Activated CD4-positive, alpha-beta T cell treated with anti-CD3 and anti-CD28 coated beads, Interleukin-2, amount 10 ng/mL, durations not matched to agents 24 days and 14 days (primary cell): ENCODE data around the gene FANCG. TPM values are rescaled to one million over a fixed set of nuclear protein-coding genes. Genes with fewer than 3 reads are reported as not detected.

ENCODE experiments used
- DNase-seq: peaks from one replicate; pipeline ENCODE4 v3.0.0; 2022
- H3K27ac Mint-ChIP-seq: one replicate; pipeline ENCODE4 v1.8.0; 2022; ENCODE audit warnings: mild to moderate bottlenecking, mixed read lengths
- H3K27me3 Mint-ChIP-seq: one replicate; pipeline ENCODE4 v1.8.0; 2022; ENCODE audit warnings: mixed read lengths
- H3K36me3 Mint-ChIP-seq: one replicate; pipeline ENCODE4 v1.8.0; 2022; ENCODE audit warnings: low read depth, mild to moderate bottlenecking, mixed read lengths
- H3K4me1 Mint-ChIP-seq: one replicate; pipeline ENCODE4 v1.8.0; 2021; ENCODE audit warnings: mixed read lengths
- H3K4me3 Mint-ChIP-seq: one replicate; pipeline ENCODE4 v1.8.0; 2022; ENCODE audit warnings: mild to moderate bottlenecking, moderate library complexity, mixed read lengths
- H3K9me3 Mint-ChIP-seq: one replicate; pipeline ENCODE4 v1.8.0; 2021; ENCODE audit warnings: mixed read lengths
- intact Hi-C: fragments of 100-400 bp; cut with micrococcal nuclease; formaldehyde crosslinking; loops from one replicate; pipeline ENCODE4 v1.15.1; 2023
- total RNA-seq: library from RNA; stranded (reverse); gene quantifications from 2 replicates; pipeline ENCODE4 v1.2.3, GENCODE V29; 2022

The FANCG gene
- total RNA-seq, 1 donor from 2014 or later = 114 TPM

- intact Hi-C loops = no loop called here
- H3K9me3 Mint-ChIP-seq = no peaks in the 10 kb centered on the region
- no peak overlapping the region for H3K27ac Mint-ChIP-seq
- DNase-seq = no peak
- H3K27me3 Mint-ChIP-seq = no peaks in the 10 kb centered on the region
- H3K4me1 Mint-ChIP-seq = peaks cover 27% of the 10 kb centered on the region
- H3K4me3 Mint-ChIP-seq = no peak overlapping the region
- peaks cover 16% of the 10 kb centered on the region for H3K36me3 Mint-ChIP-seq
Measured at GRCh38 chr9:35108461-35108860, 28.7 kb upstream of the FANCG start.

GRCh38 chr9:35107297-35108290, 27.9 kb upstream of the FANCG start:
- Mint-ChIP-seq H3K27ac (no peak overlapping the region), H3K9me3 (no peaks in the 10 kb centered on the region), H3K4me3 (no peak overlapping the region), H3K27me3 (no peaks in the 10 kb centered on the region), H3K4me1 (peaks cover 29% of the 10 kb centered on the region), H3K36me3 (peaks cover 20% of the 10 kb centered on the region)
- intact Hi-C loops = no loop called here
- DNase-seq = peak; percentile 54

- no peak for DNase-seq
- Mint-ChIP-seq H3K27me3 (no peaks in the 10 kb centered on the region), H3K9me3 (no peaks in the 10 kb centered on the region), H3K36me3 (peaks cover 28% of the 10 kb centered on the region), H3K4me1 (peaks cover 27% of the 10 kb centered on the region), H3K27ac (no peak overlapping the region), H3K4me3 (no peak overlapping the region)
- intact Hi-C loops = no loop called here
Measured at GRCh38 chr9:35106343-35106730, 26.6 kb upstream of the FANCG start.

- DNase-seq = no peak
- Mint-ChIP-seq H3K27me3 (no peaks in the 10 kb centered on the region), H3K4me3 (no peak overlapping the region), H3K9me3 (no peaks in the 10 kb centered on the region), H3K36me3 (peaks cover 33% of the 10 kb centered on the region), H3K4me1 (peaks cover 28% of the 10 kb centered on the region), H3K27ac (no peak overlapping the region)
- intact Hi-C loops = no loop called here
Measured at GRCh38 chr9:35105571-35106342, 26.0 kb upstream of the FANCG start.

- Mint-ChIP-seq H3K27me3 (no peaks in the 10 kb centered on the region), H3K4me3 (no peak overlapping the region), H3K27ac (no peak overlapping the region), H3K9me3 (no peaks in the 10 kb centered on the region), H3K36me3 (peaks cover 40% of the 10 kb centered on the region), H3K4me1 (peaks cover 28% of the 10 kb centered on the region)
- no peak for DNase-seq
- intact Hi-C loops = no loop called here
Measured at GRCh38 chr9:35105126-35105525, 25.4 kb upstream of the FANCG start.

- DNase-seq = no peak
- Mint-ChIP-seq H3K36me3 (peaks cover 45% of the 10 kb centered on the region), H3K4me1 (peaks cover 26% of the 10 kb centered on the region), H3K27me3 (no peaks in the 10 kb centered on the region), H3K4me3 (no peak overlapping the region), H3K27ac (peak overlapping the region; percentile 71), H3K9me3 (no peaks in the 10 kb centered on the region)
- intact Hi-C loops = no loop called here
Measured at GRCh38 chr9:35104586-35104985, 24.8 kb upstream of the FANCG start.

GRCh38 chr9:35103660-35104191, 24.0 kb upstream of the FANCG start:
- intact Hi-C loops = loop anchor here (1.0 kb wide), 2 partner anchors 8 to 24 kb away; partner anchors contain the start of gene FANCG
- Mint-ChIP-seq H3K27me3 (no peaks in the 10 kb centered on the region), H3K4me3 (peak overlapping the region; percentile 94), H3K4me1 (peaks cover 27% of the 10 kb centered on the region), H3K9me3 (no peaks in the 10 kb centered on the region), H3K27ac (peak overlapping the region; percentile 97), H3K36me3 (peaks cover 50% of the 10 kb centered on the region)
- DNase-seq = no peak

GRCh38 chr9:35102769-35103659, 23.3 kb upstream of the FANCG start, which contains the start of gene STOML2:
Gene STOML2, minus strand, starts transcription at chr9:35103131. Its CDS starts 37 bp downstream, at chr9:35103094.
- Mint-ChIP-seq H3K27ac (peak within 1 kb of the TSS; percentile 97), H3K27me3 (no peaks in the 10 kb centered on the region), H3K4me1 (peaks cover 27% of the 10 kb centered on the region), H3K4me3 (peak within 1 kb of the TSS; percentile 94), H3K9me3 (no peaks in the 10 kb centered on the region), H3K36me3 (peaks cover 52% of the 10 kb centered on the region)
- intact Hi-C loops = loop anchor here (1.0 kb wide), 2 partner anchors 8 to 24 kb away; partner anchors contain the start of gene FANCG
- DNase-seq = peak; percentile 97

GRCh38 chr9:35102465-35102768, 22.7 kb upstream of the FANCG start:
- peaks cover 29% of the 10 kb centered on the region for H3K4me1 Mint-ChIP-seq
- peak overlapping the region; percentile 97 for H3K27ac Mint-ChIP-seq
- DNase-seq = no peak
- intact Hi-C loops = no loop called here
- no peaks in the 10 kb centered on the region for H3K9me3 Mint-ChIP-seq
- H3K4me3 Mint-ChIP-seq = peak overlapping the region; percentile 94
- H3K27me3 Mint-ChIP-seq = no peaks in the 10 kb centered on the region
- H3K36me3 Mint-ChIP-seq = peaks cover 54% of the 10 kb centered on the region

GRCh38 chr9:35097573-35097972, 17.8 kb upstream of the FANCG start:
- no peak overlapping the region for H3K4me3 Mint-ChIP-seq
- no peaks in the 10 kb centered on the region for H3K27me3 Mint-ChIP-seq
- H3K27ac Mint-ChIP-seq = no peak overlapping the region
- intact Hi-C loops = loop anchor here (5.0 kb wide), 1 partner anchor 505 kb away; no protein-coding TSS in a partner anchor
- DNase-seq = no peak
- peaks cover 47% of the 10 kb centered on the region for H3K36me3 Mint-ChIP-seq
- peaks cover 37% of the 10 kb centered on the region for H3K4me1 Mint-ChIP-seq
- H3K9me3 Mint-ChIP-seq = no peaks in the 10 kb centered on the region

GRCh38 chr9:35096035-35096849, 16.5 kb upstream of the FANCG start, which contains the start of gene PIGO:
Gene PIGO, minus strand, starts transcription at chr9:35096591. Its CDS starts 1,026 bp downstream, at chr9:35095565.
- Mint-ChIP-seq H3K27ac (peak within 1 kb of the TSS; percentile 95), H3K27me3 (no peaks in the 10 kb centered on the region), H3K36me3 (peaks cover 47% of the 10 kb centered on the region), H3K9me3 (no peaks in the 10 kb centered on the region), H3K4me3 (peak within 1 kb of the TSS; percentile 91), H3K4me1 (peaks cover 28% of the 10 kb centered on the region)
- intact Hi-C loops = loop anchor here (1.0 to 5.0 kb wide), 6 partner anchors 15 to 506 kb away; partner anchors contain the start of genes DNAJB5 and VCP
- DNase-seq = peak; percentile 97

GRCh38 chr9:35091536-35091935, 11.8 kb upstream of the FANCG start:
- H3K27me3 Mint-ChIP-seq = no peaks in the 10 kb centered on the region
- peaks cover 14% of the 10 kb centered on the region for H3K4me1 Mint-ChIP-seq
- no peak overlapping the region for H3K27ac Mint-ChIP-seq
- intact Hi-C loops = no loop called here
- H3K4me3 Mint-ChIP-seq = no peak overlapping the region
- H3K9me3 Mint-ChIP-seq = no peaks in the 10 kb centered on the region
- no peak for DNase-seq
- H3K36me3 Mint-ChIP-seq = peaks cover 47% of the 10 kb centered on the region
